ENCODE data around the gene IL1B.

Gene IL1B

GRCh38 chr2:112800881-112801583 lies 35.5 kb downstream of the IL1B start:
- DNase-seq, result no peak

GRCh38 chr2:112798979-112799975 lies 37.3 kb downstream of the IL1B start:
- peak; percentile 53 for DNase-seq

- DNase-seq, result no peak
These were observed 40.1 kb downstream of the IL1B start for GRCh38 chr2:112796486-112796885.

- DNase-seq, result peak; percentile 29
These were observed 40.8 kb downstream of the IL1B start for GRCh38 chr2:112795774-112796173.

- no peak for DNase-seq
These were observed 41.7 kb downstream of the IL1B start for GRCh38 chr2:112794841-112795240.

- peak; percentile 90 for DNase-seq
These were observed 42.3 kb downstream of the IL1B start for GRCh38 chr2:112794131-112794733.

GRCh38 chr2:112793449-112793978 lies 43.1 kb downstream of the IL1B start:
- peak; percentile 72 for DNase-seq

- no peak for DNase-seq
These were observed 44.2 kb downstream of the IL1B start for GRCh38 chr2:112792419-112792818.

GRCh38 chr2:112791693-112792230 lies 44.8 kb downstream of the IL1B start:
- no peak for DNase-seq

- DNase-seq, result no peak
These were observed 45.6 kb downstream of the IL1B start for GRCh38 chr2:112791019-112791418.

GRCh38 chr2:112790305-112790704 lies 46.3 kb downstream of the IL1B start:
- no peak for DNase-seq

- DNase-seq, result no peak
These were observed 47.4 kb downstream of the IL1B start for GRCh38 chr2:112789186-112789585.

- no peak for DNase-seq
These were observed 47.9 kb downstream of the IL1B start for GRCh38 chr2:112788653-112789052.

- no peak for DNase-seq
These were observed 48.7 kb downstream of the IL1B start for GRCh38 chr2:112787729-112788393.

- DNase-seq, result no peak
These were observed 49.3 kb downstream of the IL1B start for GRCh38 chr2:112787294-112787693.

GRCh38 chr2:112784199-112785189 lies 52.1 kb downstream of the IL1B start, which contains the start of gene IL1A:
IL1A (minus strand) TSS chr2:112784493; CDS start chr2:112783770, 723 bp downstream.
- DNase-seq, result peak; percentile 55

- no peak for DNase-seq
These were observed 53.3 kb downstream of the IL1B start for GRCh38 chr2:112783187-112783714.

- DNase-seq, result no peak
These were observed 54.3 kb downstream of the IL1B start for GRCh38 chr2:112782234-112782799.
